ENCODE results near the gene ERBB4.

DNA sequence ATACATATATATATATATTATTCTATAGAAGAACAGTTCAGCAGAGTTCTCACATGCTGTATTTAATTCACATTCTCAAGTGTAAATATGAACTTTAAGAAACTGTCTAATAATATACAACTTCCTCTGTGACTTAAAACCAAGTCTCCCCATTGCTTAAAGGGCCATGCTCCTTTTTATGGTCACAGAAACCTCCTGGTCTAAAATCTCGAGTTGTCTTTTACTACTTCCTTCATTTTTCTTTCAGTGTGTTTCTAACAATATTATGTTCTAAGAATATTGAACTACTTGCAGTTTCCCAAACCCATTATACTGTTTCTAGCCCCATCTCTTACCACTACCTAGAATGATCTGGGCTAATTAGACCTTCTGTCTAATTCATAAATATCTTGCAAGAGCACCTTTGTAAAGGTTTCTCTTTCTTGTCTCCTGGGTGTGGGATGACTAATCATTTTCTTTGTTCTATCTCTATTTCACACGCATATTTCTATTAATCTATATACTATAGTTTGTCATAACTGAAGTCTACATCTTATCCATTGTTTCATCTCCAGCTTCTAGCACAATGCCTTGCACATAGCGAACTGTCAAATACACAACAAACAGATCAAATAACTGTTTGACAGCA, 48.8 kb downstream of the ERBB4 start:
- TF ChIP-seq, protein P1, sequence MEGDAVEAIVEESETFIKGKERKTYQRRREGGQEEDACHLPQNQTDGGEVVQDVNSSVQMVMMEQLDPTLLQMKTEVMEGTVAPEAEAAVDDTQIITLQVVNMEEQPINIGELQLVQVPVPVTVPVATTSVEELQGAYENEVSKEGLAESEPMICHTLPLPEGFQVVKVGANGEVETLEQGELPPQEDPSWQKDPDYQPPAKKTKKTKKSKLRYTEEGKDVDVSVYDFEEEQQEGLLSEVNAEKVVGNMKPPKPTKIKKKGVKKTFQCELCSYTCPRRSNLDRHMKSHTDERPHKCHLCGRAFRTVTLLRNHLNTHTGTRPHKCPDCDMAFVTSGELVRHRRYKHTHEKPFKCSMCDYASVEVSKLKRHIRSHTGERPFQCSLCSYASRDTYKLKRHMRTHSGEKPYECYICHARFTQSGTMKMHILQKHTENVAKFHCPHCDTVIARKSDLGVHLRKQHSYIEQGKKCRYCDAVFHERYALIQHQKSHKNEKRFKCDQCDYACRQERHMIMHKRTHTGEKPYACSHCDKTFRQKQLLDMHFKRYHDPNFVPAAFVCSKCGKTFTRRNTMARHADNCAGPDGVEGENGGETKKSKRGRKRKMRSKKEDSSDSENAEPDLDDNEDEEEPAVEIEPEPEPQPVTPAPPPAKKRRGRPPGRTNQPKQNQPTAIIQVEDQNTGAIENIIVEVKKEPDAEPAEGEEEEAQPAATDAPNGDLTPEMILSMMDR (IDR thresholded peaks at IDR 0.05; ENCODE audit: low read depth, low read length, poor library complexity, severe bottlenecking), result no peak
- no peak for TF ChIP-seq EZH2phosphoT487 (IDR thresholded peaks at IDR 0.05; ENCODE audit: borderline replicate concordance, low read length)

All from DOHH2 (cell line).